ENCODE results near the gene ANO7.

The ANO7 gene

GRCh38 chr2:241207641-241208040 lies 19.2 kb downstream of the ANO7 start:
- no peak for DNase-seq (ENCODE audit: low read depth, low spot score)

- DNase-seq (ENCODE audit: low read depth, low spot score), result no peak
Observed at GRCh38 chr2:241208058-241208457, 19.6 kb downstream of the ANO7 start.

- DNase-seq (ENCODE audit: low read depth, low spot score), result no peak
Observed at GRCh38 chr2:241209271-241209670, 20.8 kb downstream of the ANO7 start.

DNA sequence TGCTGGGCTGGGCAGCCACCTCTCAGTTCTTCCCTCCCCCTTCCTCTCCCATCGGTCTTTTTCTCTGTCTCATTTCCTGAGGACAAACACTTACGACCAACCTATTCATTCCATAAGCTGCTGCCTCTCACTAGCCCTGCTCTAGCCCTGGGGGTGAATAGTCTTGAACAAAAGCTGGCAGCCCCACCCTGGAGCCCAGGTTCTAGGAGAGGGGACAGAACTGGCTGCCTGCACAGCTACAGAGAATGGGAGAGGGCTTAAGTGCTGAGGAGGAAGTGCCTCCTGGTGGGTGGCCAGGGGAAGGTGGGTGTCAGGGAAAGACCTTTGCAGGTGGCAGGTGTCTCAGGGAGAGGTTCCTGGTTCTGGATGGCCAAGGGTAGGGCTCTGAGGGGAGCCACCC lies 22.8 kb downstream of the ANO7 start:
- no peak for DNase-seq (ENCODE audit: low read depth, low spot score)

DNA sequence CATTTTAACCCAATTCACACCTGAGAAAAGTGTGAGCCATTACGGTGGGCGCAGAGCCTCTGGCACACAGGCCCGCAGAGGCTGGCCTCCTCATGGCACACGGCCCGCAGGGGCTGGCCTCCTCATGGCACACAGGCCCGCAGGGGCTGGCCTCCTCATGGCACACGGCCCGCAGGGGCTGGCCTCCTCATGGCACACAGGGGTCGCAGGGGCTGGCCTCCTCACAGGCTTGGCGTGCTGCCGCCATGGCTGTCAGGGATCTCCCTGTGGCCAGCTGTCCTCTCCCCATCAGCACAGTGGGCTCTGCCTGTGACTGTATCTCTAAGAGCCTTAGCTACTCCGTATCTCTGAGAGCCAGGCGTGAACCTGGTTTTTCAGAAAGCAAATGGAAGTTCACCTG lies 24.6 kb downstream of the ANO7 start:
- no peak for DNase-seq (ENCODE audit: low read depth, low spot score)

DNA sequence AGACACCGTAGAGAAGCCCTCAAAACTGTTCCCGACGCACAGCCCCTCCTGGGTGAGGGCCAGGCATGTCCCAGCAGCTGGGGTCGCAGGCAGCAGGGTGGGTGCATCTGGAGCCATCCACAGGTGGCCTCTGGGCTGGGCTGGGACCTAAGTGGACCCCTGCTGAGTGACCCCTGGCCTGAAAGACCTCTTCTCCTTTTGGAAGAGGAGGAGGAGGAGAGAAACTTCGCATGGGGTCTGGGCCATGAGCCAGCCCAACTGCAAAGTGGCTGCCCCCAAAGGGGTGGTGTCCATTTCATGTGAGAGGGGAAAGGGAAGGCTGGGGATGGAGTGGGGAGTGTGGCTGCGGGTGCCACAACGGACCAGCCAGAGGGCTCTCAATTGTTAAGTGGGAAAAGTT lies 25.1 kb downstream of the ANO7 start:
- DNase-seq (ENCODE audit: low read depth, low spot score), result no peak

- DNase-seq (ENCODE audit: low read depth, low spot score), result no peak
Observed at GRCh38 chr2:241214209-241214608, 25.7 kb downstream of the ANO7 start.

- DNase-seq (ENCODE audit: low read depth, low spot score), result no peak
Observed at GRCh38 chr2:241214766-241215165, 26.3 kb downstream of the ANO7 start.

GRCh38 chr2:241215421-241215820 lies 26.9 kb downstream of the ANO7 start:
- no peak for DNase-seq (ENCODE audit: low read depth, low spot score)

GRCh38 chr2:241216211-241216761 lies 27.8 kb downstream of the ANO7 start:
- no peak for DNase-seq (ENCODE audit: low read depth, low spot score)

- no peak for DNase-seq (ENCODE audit: low read depth, low spot score)
Observed at GRCh38 chr2:241217320-241218031, 29.0 kb downstream of the ANO7 start.

GRCh38 chr2:241218131-241219029 lies 29.9 kb downstream of the ANO7 start:
- no peak for DNase-seq (ENCODE audit: low read depth, low spot score)

DNA sequence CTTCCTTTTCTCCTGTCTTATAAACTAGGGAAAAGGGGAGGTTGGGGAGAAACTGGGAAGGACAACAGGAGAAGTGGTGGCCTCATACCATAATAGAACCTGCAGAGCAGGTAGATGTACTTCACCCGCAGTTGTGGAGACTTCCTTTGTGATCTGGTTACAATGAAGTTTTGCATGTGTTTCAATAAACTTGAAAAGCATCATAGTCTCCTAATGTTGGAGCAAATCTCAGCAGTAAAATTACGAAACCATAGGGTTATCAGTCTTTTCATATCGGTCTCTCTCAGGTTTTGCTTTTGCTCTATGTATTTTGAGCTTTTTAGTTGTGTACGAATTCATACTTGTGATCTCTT lies 30.5 kb downstream of the ANO7 start:
- DNase-seq (ENCODE audit: low read depth, low spot score), result no peak

DNA sequence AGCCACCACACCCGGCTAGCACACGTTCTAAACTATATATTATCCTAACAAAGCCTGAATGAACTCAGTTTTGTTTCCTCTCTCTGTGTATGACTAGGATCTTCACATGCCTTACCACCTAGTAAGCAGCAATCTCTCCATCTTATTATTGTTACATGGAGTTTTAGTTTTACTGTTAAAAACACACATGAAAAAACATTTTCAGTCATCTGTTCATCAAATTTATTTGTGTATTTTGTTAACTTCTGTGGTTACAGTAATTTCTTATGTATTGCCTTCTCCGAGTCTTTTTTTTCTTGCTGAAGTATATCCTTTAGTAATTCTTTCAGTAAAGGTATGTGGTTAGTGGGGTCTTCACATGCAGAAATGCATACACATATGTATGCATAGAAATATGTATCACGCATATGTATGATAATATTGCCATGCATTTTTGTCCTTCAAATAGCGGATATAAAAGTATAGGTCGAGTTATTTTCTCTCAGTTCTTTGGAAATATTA lies 31.4 kb downstream of the ANO7 start:
- no peak for DNase-seq (ENCODE audit: low read depth, low spot score)

GRCh38 chr2:241223211-241224017 lies 34.9 kb downstream of the ANO7 start:
- no peak for DNase-seq (ENCODE audit: low read depth, low spot score)

- DNase-seq (ENCODE audit: low read depth, low spot score), result no peak
Observed at GRCh38 chr2:241224018-241224850, 35.8 kb downstream of the ANO7 start.

- no peak for DNase-seq (ENCODE audit: low read depth, low spot score)
Observed at GRCh38 chr2:241224851-241225438, 36.5 kb downstream of the ANO7 start.

GRCh38 chr2:241225545-241225944 lies 37.1 kb downstream of the ANO7 start:
- DNase-seq (ENCODE audit: low read depth, low spot score), result no peak

DNA sequence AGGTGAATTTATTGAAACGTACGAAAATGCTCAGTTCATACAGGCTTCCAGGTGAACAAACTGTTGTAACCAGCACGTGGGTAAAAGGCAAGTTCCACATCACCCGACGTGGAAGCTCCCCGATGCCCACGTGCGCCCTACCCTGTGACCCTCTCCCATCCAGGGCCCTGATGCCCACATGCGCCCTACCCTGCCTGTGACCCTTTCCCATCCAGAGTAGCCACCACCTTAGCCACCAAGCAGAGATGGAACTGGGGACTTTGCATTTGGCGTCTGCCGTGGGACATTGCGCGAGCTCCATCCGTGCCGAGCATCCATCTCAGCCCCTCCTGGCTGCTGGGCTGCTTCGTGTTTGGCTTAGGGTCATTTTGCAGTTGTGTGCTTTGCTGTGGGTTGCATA lies 37.5 kb downstream of the ANO7 start:
- no peak for DNase-seq (ENCODE audit: low read depth, low spot score)

All from iPS DF 19.7 (cell line).